GM12878 (cell line): Measurements from ENCODE around the gene EDC4. TPM values are rescaled to one million over a fixed set of nuclear protein-coding genes. Genes with fewer than 3 reads are reported as not detected.

Experiments used
- ATAC-seq: fragments of 200-7000 bp; cut with Tn5 transposase; 3 replicates; pipeline ENCODE4 v1.9.1; 2020; ENCODE audit warnings: mild to moderate bottlenecking, moderate library complexity
- BruUV-seq: library from RNA; stranded (reverse); fragments of 400-500 nt; replicated peaks from 2 replicates; lab custom pipeline; 2021; lab: Mats Ljungman, UMichigan
- CTCF ChIA-PET: fragments of 300-600 bp; sonication (Branson Sonifier 250); formaldehyde crosslinking; extraction: SDS; loops from one replicate; lab custom pipeline; 2021; ENCODE audit warnings: inconsistent platforms; lab: Yijun Ruan, JAX
- POLR2A ChIA-PET: fragments of 350-600 bp; formaldehyde crosslinking; extraction: SDS; loops from one replicate; lab custom pipeline; 2021; ENCODE audit warnings: inconsistent platforms; lab: Charles Lee
- RAD21 ChIA-PET: fragments of 300-600 bp; sonication (Branson Sonifier 250); formaldehyde crosslinking; loops from one replicate; lab custom pipeline; 2023; ENCODE audit warnings: antibody characterized with exemption; ENCODE audit not compliant: unreplicated experiment; lab: Charles Lee
- SMC1A ChIA-PET: fragments of 300-600 bp; sonication (Branson Sonifier 250); formaldehyde crosslinking; loops from one replicate; lab custom pipeline; 2023; ENCODE audit not compliant: unreplicated experiment, uncharacterized antibody; lab: Charles Lee
- DNase-seq: peaks from one replicate; pipeline ENCODE4 v3.0.0-alpha.2; 2011; ENCODE audit warnings: low read depth, low spot score
- FAIRE-seq: peaks from 3 replicates; lab custom pipeline; 2011; peaks lifted over from hg19 to GRCh38; lab: Jason Lieb, UNC
- H2AFZ ChIP-seq: 2 replicates; pipeline ENCODE4 v1.6.0; 2011; ENCODE audit warnings: low read depth, low read length, control low read depth; ENCODE audit not compliant: control insufficient read depth
- H3K27ac ChIP-seq: 2 replicates; pipeline ENCODE4 v1.5.1; 2011; ENCODE audit warnings: control low read depth; ENCODE audit not compliant: control insufficient read depth, insufficient read depth
- H3K27me3 ChIP-seq, 2 experiments: replicated peaks in 1 of 2; 2 replicates each; pipeline versions ENCODE4 v1.6.0 to v1.6.1; 2011; ENCODE audit warnings: low read length in 1 of 2; ENCODE audit not compliant: control insufficient read depth in 2 of 2, insufficient read depth in 2 of 2
- H3K36me3 ChIP-seq, 2 experiments: 2 replicates each; pipeline ENCODE4 v1.5.1; 2011; ENCODE audit warnings: low read length in 1 of 2; ENCODE audit not compliant: control insufficient read depth in 2 of 2, insufficient read depth in 2 of 2
- H3K4me1 ChIP-seq: 2 replicates; pipeline ENCODE4 v1.6.1; 2011; ENCODE audit warnings: mild to moderate bottlenecking, low read length, moderate library complexity, mixed read lengths; ENCODE audit not compliant: control insufficient read depth, insufficient read depth
- H3K4me2 ChIP-seq: 2 replicates; pipeline ENCODE4 v1.6.0; 2011; ENCODE audit warnings: control low read depth; ENCODE audit not compliant: control insufficient read depth, insufficient read depth
- H3K4me3 ChIP-seq: fragments of 200-600 bp; sonication (generic); 2 replicates; pipeline ENCODE4 v1.5.1; 2016
- H3K79me2 ChIP-seq: 2 replicates; pipeline ENCODE4 v1.6.0; 2011; ENCODE audit warnings: low read length; ENCODE audit not compliant: control insufficient read depth, insufficient read depth
- H3K9ac ChIP-seq: 2 replicates; pipeline ENCODE4 v1.8.0; 2011; ENCODE audit warnings: low read length, control low read depth, mixed read lengths; ENCODE audit not compliant: control insufficient read depth, insufficient read depth
- H3K9me3 ChIP-seq: replicated peaks from 3 replicates; pipeline ENCODE4 v1.5.1; 2011; ENCODE audit warnings: mild to moderate bottlenecking, low read length; ENCODE audit not compliant: control insufficient read depth, insufficient read depth
- H4K20me1 ChIP-seq: 2 replicates; pipeline ENCODE4 v1.6.0; 2011; ENCODE audit not compliant: control insufficient read depth, insufficient read depth
- POLR2AphosphoS2 ChIP-seq: IDR thresholded peaks from 2 replicates; pipeline ENCODE4 v1.6.1; 2011; ENCODE audit warnings: low read depth, mild to moderate bottlenecking, low read length, improper control_type of control experiment, moderate library complexity
- RAD21 ChIP-seq: IDR thresholded peaks from 2 replicates; pipeline ENCODE4 v1.6.1; 2011; ENCODE audit warnings: mild to moderate bottlenecking, low read depth, low read length, moderate library complexity; ENCODE audit not compliant: insufficient read depth
- TARDBP ChIP-seq: IDR thresholded peaks from 2 replicates; pipeline ENCODE4 v1.6.1; 2016; ENCODE audit warnings: borderline replicate concordance
- USF1 ChIP-seq: IDR thresholded peaks from 2 replicates; pipeline ENCODE4 v1.6.1; 2011; ENCODE audit warnings: borderline replicate concordance, low read depth, mild to moderate bottlenecking, moderate library complexity, mixed read lengths, low read length; ENCODE audit not compliant: insufficient read depth; ENCODE audit errors: extremely low read length
- ZNF622 ChIP-seq: fragments of 450-650 bp; IDR thresholded peaks from 2 replicates; pipeline ENCODE4 v1.6.1; 2017; ENCODE audit warnings: mild to moderate bottlenecking, inconsistent platforms
- WGBS: methylation state at CpG from one replicate; pipeline ENCODE4 v1.1.6; 2016; ENCODE audit warnings: low lambda C conversion rate; ENCODE audit not compliant: insufficient replicate concordance, insufficient coverage; ENCODE audit errors: missing lambda C conversion rate; 5-methylcytosine and 5-hydroxymethylcytosine counted together
- in situ Hi-C: fragments of 300-500 bp; cut with MboI; formaldehyde crosslinking; loops from 9 replicates; pipeline ENCODE4 v1.14.3; 2018; ENCODE audit warnings: mixed read lengths
- intact Hi-C: fragments of 100-400 bp; cut with micrococcal nuclease; formaldehyde crosslinking; loops from one replicate; pipeline ENCODE4 v1.14.2; 2022; ENCODE audit not compliant: unreplicated experiment
- polyA plus RNA-seq, 11 experiments: library from polyadenylated mRNA; depleted of rRNA in 4 of 11; unstranded in 6 of 11; stranded (reverse) in 5 of 11; fragments of >200 nt; fragmentation: Nextera tagmentation in 4 of 11; fragmentation: Illumina TruSeq in 1 of 11; extraction: Ambion mirVana in 4 of 11; extraction: Trizol in 1 of 11; gene quantifications; 1 replicate in 1 of 11; 2 replicates in 10 of 11; pipeline versions ENCODE4 v1.2.1 to v1.2.3, GENCODE V29; 2011 to 2016; ENCODE audit warnings: inconsistent platforms in 2 of 11, missing spikeins in 2 of 11, low read depth in 1 of 11
- total RNA-seq, 4 experiments: library from RNA; depleted of rRNA in 3 of 4; stranded (reverse); fragments of >200 nt in 3 of 4; fragmentation: Illumina TruSeq in 1 of 4; extraction: Trizol in 1 of 4; gene quantifications; 2 replicates each; pipeline versions ENCODE4 v1.2.1 to v1.2.3, GENCODE V29; 2013 to 2021

EDC4 gene
- total and polyA plus RNA-seq, 10 of the 15 experiments (the other 5 are each of a cell fraction or from before 2014, with no cell fraction given) = 1.2 to 86.0 (median 53.4) TPM

GRCh38 chr16:67877064-67877463 lies 4.2 kb downstream of the EDC4 start (continued):
- TF ChIP-seq USF1 (no peak), ZNF622 (no peak)

GRCh38 chr16:67878232-67878631 lies 5.4 kb downstream of the EDC4 start:
- 85% methylated on average over 6 of the region's 6 CpGs for WGBS
- TF ChIP-seq RAD21 (no peak), TARDBP (no peak), POLR2AphosphoS2 (no peak)
- TF ChIP-seq, all 136 proteins: peak for 0
- H3K9ac ChIP-seq = no peak overlapping the region
- BruUV-seq = no TSS peak
- intact Hi-C loops = no loop called here
- H4K20me1 ChIP-seq = peaks cover 4% of the 10 kb centered on the region
- H3K4me2 ChIP-seq = no peak overlapping the region
- ChIA-PET POLR2A (interaction anchor here (0.6 kb wide), 1 partner anchor 504 kb away, joined by 5 read pairs; no protein-coding TSS in a partner anchor), SMC1A (no interaction called here), RAD21 (no interaction called here), CTCF (interaction anchor here (2.2 kb wide), 1 partner anchor 11 kb away, joined by 9 read pairs; no protein-coding TSS in a partner anchor)
- H3K4me1 ChIP-seq = peaks cover 6% of the 10 kb centered on the region; the same call in 1 of the 2 replicates
- in situ Hi-C loops = loop anchor here (5.0 kb wide), 1 partner anchor 164 kb away; no protein-coding TSS in a partner anchor
- no peak overlapping the region for H2AFZ ChIP-seq
- H3K27ac ChIP-seq = no peak overlapping the region
- H3K79me2 ChIP-seq = peaks cover 25% of the 10 kb centered on the region
- H3K36me3 ChIP-seq = peaks cover 15 to 52% of the 10 kb centered on the region in 2 experiments; a peak in 3 of 4 replicates
- H3K4me3 ChIP-seq = no peak overlapping the region
- H3K27me3 ChIP-seq = no peaks in the 10 kb centered on the region
- DNase-seq = no peak
- FAIRE-seq = no peak
- H3K9me3 ChIP-seq = no peaks in the 10 kb centered on the region
- ATAC-seq = no peak
